ENCODE measurements around the gene RAD17.
"Not testable (repeated sequence)": the region's sequence is repeated elsewhere in the genome, so short reads cannot be mapped to it uniquely, and the experiment has no call there.

GRCh38 chr5:69450527-69450926, 80.9 kb downstream of the RAD17 start:
- not testable (repeated sequence) for TF ChIP-seq EP300 (IDR thresholded peaks at IDR 0.05); JUNB (IDR thresholded peaks at IDR 0.05); PHF8 (IDR thresholded peaks at IDR 0.05; ENCODE audit: borderline replicate concordance, low read depth); MAX (IDR thresholded peaks at IDR 0.05); RCOR1 (IDR thresholded peaks at IDR 0.05; ENCODE audit: low read depth, low read length); CTCF (IDR thresholded peaks at IDR 0.05); CEBPB (IDR thresholded peaks at IDR 0.05); POLR2A (IDR thresholded peaks at IDR 0.05; ENCODE audit: low read length); MYC (IDR thresholded peaks at IDR 0.05; ENCODE audit: borderline replicate concordance, low read length); ZC3H11A (IDR thresholded peaks at IDR 0.05); FOSB (CRISPR knock-in tag; IDR thresholded peaks at IDR 0.05); RAD21 (conservative IDR thresholded peaks at IDR 0.05 in 1 of 2, IDR thresholded peaks at IDR 0.05 in 1 of 2)
